ENCODE measurements around the gene TAGAP.

GRCh38 chr6:159039885-159040258 is 4.9 kb downstream of the TAGAP start:
- no peak for TF ChIP-seq EZH2phosphoT487 (IDR thresholded peaks at IDR 0.05; ENCODE audit: borderline replicate concordance, low read length)
- TF ChIP-seq, protein P1, sequence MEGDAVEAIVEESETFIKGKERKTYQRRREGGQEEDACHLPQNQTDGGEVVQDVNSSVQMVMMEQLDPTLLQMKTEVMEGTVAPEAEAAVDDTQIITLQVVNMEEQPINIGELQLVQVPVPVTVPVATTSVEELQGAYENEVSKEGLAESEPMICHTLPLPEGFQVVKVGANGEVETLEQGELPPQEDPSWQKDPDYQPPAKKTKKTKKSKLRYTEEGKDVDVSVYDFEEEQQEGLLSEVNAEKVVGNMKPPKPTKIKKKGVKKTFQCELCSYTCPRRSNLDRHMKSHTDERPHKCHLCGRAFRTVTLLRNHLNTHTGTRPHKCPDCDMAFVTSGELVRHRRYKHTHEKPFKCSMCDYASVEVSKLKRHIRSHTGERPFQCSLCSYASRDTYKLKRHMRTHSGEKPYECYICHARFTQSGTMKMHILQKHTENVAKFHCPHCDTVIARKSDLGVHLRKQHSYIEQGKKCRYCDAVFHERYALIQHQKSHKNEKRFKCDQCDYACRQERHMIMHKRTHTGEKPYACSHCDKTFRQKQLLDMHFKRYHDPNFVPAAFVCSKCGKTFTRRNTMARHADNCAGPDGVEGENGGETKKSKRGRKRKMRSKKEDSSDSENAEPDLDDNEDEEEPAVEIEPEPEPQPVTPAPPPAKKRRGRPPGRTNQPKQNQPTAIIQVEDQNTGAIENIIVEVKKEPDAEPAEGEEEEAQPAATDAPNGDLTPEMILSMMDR (IDR thresholded peaks at IDR 0.05; ENCODE audit: low read depth, low read length, poor library complexity, severe bottlenecking) = no peak

Data from DOHH2 (cell line).